Measurements from ENCODE around the gene RAI2. TPM values are rescaled to one million over a fixed set of nuclear protein-coding genes. Genes with fewer than 3 reads are reported as not detected.
"Not testable (repeated sequence)": the region's sequence is repeated elsewhere in the genome, so short reads cannot be mapped to it uniquely, and the experiment has no call there.

The RAI2 gene
- polyA plus RNA-seq, 3 donors, result 10.8 to 12.9 (median 11.1) TPM

DNA sequence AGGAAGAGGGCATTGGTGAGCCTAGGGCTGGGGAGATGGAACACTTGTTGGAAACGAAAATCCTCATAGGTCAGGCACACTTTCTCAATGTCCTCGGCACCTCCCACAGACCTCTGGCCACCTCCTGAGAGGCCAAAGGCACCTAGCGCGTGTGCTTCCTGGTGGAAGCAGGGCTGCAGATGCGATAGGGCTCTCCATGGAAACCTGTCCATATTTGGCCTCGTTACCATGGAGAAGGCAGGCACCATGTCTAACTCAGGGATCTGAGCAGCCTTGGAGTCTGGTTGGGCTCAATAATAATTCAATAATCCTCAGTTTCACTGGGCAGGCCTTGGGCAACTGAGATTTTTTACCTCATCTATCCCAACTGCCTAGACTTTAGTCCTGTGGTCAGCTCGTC, 58.3 kb downstream of the RAI2 start:
- DNase-seq (ENCODE audit: extremely low read depth in 1 of 11, low read depth in 9 of 11, low spot score in 4 of 11), result peak in 3 of 11 donors; percentile 1 to 15 (median 11)

DNA sequence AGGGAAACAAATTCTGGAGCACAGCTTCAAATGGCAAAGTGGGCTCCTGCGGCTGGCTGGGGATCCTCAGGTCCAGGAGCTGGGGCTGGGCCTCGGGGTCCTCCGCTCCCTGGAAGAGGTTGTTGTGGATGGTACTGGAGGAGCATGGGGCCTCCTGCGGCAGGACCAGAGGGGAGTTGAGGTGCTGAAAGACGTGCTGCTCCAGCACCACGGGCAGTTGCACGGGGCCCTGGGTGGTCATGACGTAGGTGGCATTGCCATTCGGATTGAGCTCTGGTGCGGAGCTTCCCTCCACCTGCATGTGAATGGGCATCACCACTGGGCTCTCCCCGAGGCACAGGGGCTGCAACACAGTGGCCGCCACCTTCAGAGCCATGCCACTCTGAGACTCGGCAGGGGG, 59.7 kb downstream of the RAI2 start:
- no peak for DNase-seq (ENCODE audit: extremely low read depth in 1 of 11, low read depth in 9 of 11, low spot score in 4 of 11)

DNA sequence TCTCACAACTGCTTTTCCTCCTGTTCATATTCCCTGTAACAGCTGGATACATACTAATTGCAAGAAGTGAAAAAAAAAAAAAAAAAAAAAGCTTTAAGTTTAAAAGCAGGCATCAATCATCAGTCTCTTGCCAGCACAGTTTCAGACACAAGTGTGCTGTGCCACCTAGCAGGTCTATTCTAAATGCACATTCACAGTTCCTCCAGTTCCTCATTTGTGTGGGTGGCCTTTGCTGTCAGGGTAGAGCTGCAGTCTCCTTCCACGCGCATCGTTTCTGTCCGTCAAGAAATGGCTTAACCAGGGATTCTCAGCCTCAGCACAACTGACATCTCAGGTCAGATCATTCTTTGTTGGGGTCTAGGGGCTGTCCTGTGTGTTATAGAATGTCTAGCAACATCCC, 62.2 kb downstream of the RAI2 start:
- no peak for DNase-seq (ENCODE audit: extremely low read depth in 1 of 11, low read depth in 9 of 11, low spot score in 4 of 11)

DNA sequence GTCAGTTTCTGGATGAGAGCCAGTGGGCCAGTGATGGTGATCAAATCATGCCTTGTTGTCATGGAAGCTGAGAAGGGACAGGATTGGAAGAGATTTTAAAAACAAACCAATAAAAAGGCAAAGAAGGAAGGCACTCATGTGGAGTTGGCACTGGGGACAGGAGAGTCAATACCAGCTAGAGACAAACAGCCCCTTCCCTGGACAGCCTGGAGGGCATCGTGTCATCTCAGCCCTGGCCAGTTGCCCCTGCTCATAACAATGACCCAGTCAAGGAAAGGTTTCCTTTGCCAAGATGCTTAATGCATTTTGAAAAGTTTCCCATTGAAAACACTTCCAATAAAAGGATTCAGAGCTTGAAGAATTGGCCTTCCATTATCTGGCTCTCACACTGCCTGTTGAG, 68.3 kb downstream of the RAI2 start:
- DNase-seq (ENCODE audit: extremely low read depth in 1 of 11, low read depth in 9 of 11, low spot score in 4 of 11), result no peak

DNA sequence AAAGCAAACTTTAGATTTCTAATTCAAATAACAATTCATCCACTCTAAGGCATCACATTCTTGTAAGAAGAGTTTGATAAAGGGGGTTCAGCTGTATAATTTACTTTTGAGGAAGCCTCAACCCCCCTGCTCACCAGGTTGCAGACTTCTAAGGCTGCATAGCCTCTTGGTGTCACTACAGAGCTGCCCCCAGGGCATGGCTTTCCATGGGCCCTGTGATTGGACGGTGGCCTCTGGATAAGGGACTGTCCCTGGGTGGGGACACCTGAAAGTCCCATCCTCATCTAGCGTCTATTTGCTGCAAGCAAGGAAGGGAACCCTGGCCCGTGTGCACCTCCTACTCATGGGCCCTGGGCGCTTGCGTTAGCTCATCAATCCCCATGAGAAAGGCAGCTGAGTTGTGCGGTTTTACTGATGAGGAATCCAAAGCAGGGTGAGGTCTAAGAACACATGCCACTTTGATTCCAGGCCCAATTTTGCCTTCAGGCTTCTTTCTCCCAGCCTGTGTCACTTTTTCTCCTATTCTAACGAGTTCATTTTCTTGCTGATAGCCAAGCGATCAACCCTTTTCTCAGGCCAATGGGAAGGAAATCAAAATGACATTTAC, 72.0 kb downstream of the RAI2 start:
- no peak for DNase-seq (ENCODE audit: extremely low read depth in 1 of 11, low read depth in 9 of 11, low spot score in 4 of 11)

DNA sequence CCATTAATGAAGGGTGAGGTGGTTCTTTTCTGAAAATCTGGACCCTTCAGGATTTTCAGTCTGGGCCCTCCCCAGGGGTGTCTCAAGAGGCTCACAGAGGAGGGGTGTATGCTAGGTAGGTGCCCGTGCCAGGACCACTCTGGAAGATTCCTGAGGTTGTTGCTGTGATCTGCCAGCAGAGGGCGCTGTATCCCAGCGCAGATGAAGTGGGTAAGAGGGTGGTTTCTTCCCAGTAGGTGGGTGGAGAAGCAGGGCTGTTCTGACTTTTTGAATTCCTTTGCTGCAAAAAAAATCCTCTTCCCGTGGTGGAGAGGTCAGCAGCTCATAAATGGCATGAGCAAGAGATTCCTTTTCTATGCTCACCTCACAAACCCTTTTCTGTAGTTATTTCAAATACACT, 72.7 kb downstream of the RAI2 start:
- DNase-seq (ENCODE audit: extremely low read depth in 1 of 11, low read depth in 9 of 11, low spot score in 4 of 11), result peak in 3 of 11 donors; percentile 8 to 17 (median 13)

DNA sequence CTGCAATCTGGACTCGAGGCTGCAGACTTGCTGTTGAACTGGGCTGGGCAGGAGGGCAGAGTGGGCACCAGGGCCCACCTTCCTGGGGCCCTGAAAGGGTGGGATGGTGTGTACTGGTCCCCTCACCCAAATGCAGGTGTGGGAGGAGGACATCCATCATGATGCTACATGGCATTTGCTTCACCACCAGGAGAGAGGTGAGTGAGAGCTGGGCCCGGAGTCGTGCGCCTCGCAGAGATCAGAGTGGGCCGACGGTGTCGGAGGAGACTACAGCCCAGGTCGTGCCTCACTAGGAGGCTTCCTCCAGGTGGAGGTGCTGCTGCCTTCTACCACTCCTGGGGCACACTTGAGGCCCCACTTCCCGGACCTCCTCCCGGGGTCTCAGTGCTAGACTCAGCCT, 73.5 kb downstream of the RAI2 start:
- DNase-seq (ENCODE audit: extremely low read depth in 1 of 11, low read depth in 9 of 11, low spot score in 4 of 11), result no peak

DNA sequence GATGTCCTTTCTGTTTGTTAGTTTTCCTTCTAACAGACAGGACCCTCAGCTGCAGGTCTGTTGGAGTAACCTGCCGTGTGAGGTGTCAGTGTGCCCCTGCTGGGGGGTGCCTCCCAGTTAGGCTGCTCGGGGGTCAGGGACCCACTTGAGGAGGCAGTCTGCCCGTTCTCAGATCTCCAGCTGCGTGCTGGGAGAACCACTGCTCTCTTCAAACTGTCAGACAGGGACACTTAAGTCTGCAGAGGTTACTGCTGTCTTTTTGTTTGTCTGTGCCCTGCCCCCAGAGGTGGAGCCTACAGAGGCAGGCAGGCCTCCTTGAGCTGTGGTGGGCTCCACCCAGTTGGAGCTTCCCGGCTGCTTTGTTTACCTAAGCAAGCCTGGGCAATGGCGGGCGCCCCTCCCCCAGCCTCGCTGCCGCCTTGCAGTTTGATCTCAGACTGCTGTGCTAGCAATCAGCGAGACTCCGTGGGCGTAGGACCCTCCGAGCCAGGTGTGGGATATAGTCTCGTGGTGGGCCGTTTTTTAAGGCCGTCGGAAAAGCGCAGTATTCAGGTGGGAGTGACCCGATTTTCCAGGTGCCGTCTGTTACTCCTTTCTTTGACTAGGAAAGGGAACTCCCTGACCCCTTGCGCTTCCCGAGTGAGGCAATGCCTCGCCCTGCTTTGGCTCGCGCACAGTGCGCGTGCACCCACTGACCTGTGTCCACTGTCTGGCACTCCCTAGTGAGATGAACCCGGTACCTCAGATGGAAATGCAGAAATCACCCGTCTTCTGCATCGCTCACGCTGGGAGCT, 74.3 kb downstream of the RAI2 start:
- not testable (repeated sequence) for DNase-seq (ENCODE audit: extremely low read depth in 1 of 11, low read depth in 9 of 11, low spot score in 4 of 11)

DNA sequence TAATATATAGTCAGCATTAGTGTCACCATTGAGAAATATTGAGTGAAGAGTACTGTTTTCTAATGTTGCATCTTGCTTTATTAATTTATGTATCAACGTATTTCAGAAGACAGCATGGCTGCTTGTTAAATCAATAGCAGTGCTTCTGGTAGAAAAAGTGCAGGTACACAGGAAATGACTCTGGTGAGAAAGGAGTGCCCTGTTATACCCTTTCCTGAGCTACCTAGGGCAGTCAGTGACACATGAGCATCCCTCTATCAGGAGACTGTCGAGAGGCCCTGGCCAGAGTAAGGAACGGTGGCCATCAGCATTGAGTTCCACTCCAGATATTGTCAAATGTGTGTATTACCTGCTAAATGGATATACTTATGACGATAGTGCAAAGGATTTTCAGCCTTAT, 81.7 kb downstream of the RAI2 start:
- no peak for DNase-seq (ENCODE audit: extremely low read depth in 1 of 11, low read depth in 9 of 11, low spot score in 4 of 11)

DNA sequence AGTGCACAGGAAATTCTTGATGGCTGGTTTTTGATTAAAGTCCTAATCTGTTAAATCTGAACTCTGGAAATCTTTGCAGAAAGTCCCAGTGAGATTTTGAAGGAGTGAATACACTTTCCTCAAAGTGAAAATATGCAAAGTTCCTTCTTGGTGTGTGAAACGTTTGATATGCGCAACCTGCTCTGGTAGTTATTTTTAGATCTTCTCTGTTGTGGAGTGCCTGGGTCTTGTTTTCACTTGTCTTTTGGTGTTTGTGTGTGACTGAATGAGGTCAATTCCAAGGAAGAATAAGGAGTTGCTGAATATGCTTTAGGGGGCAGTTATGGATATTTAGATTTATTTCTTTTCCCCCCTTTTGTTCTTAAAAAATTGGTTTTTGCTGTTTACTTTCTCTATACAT, 82.1 kb downstream of the RAI2 start:
- DNase-seq (ENCODE audit: extremely low read depth in 1 of 11, low read depth in 9 of 11, low spot score in 4 of 11), result no peak

DNA sequence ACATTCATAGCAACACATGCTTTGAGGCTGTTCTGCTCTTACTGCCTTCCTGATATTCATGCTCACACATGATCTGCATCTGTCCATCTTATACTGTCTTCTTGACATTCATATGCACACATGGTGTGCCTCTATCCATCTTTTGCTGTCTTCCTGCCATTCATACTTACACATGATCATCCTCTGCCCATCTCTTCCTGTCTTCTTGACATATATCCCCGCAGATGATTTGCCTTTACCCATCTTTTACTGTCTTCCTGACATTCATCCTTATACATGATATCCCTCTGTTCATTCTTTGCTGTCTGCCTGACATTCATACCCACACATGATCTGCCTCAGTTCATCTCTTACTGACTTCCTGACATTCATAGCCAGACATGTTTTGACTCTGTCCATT, 87.0 kb downstream of the RAI2 start:
- DNase-seq (ENCODE audit: extremely low read depth in 1 of 11, low read depth in 9 of 11, low spot score in 4 of 11), result no peak

DNA sequence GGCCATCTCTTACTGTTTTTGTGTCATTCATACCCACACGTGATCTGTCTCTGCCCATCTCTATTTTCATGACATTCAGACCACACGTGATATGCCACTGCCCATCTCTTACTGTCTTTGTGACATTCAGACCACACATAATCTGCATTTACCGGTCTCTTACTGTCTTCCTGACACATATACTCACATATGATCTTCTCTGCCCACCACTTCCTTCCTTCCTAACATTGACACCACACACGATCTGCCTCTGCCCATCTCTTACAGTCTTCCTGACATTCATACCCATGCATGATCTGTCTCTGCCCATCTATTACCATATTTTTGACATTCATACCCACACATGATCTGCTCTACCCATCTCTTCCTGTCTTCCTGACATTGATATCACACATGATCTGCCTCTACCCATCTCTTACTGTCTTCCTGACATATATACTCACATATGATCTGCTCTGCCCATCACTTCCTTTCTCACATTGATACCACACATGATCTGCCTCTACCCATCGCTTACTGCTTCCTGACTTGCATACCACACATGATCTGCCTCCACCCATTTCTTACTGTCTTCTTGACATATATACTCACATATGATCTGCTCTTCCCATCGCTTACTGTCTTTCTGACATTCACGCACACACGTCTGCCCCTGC, 87.7 kb downstream of the RAI2 start:
- no peak for DNase-seq (ENCODE audit: extremely low read depth in 1 of 11, low read depth in 9 of 11, low spot score in 4 of 11)

DNA sequence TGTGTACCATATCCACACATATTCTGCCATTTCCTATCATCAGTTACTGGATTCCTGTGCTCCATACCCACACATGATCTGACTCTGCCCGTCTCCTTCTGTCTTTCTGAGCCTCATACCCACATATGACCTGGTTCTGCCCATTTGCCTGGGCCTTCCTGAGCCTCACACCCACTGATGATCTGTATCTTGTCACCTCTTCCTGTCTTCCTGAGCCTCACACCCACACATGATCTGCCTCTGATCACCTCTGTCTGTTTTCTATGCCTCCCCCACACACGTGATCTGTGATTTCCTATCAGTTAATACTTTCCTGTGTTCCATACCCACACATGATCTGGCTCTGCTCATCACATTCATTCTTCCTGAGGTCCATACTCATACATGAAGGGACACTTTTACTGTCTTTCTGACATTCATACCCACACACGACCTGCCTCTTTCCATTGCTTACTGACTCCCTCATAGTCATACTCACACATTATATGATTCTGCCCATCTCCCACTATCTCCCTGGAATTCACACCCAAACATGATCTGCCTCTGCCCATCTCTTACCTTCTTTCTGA, 91.3 kb downstream of the RAI2 start:
- no peak for DNase-seq (ENCODE audit: extremely low read depth in 1 of 11, low read depth in 9 of 11, low spot score in 4 of 11)

DNA sequence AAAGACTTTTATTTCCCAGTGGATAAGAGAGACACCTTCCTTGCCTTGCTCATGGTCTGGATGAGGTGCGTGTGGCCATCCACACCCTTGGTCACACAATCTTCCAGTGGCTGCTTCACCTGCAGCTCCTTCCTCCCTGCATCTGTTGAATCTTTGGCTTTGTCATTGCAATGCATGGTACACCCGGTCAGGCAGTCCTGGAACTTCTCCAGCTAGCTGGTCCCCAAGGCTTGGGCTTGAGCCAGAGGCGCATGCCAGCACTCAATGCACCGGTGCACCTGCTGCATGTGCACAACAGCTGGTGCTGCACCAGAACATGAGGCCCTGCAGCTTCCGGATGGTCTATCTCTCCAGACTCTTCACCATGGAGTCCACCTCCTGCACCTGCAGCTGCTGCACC, 92.1 kb downstream of the RAI2 start:
- DNase-seq (ENCODE audit: extremely low read depth in 1 of 11, low read depth in 9 of 11, low spot score in 4 of 11), result no peak

DNA sequence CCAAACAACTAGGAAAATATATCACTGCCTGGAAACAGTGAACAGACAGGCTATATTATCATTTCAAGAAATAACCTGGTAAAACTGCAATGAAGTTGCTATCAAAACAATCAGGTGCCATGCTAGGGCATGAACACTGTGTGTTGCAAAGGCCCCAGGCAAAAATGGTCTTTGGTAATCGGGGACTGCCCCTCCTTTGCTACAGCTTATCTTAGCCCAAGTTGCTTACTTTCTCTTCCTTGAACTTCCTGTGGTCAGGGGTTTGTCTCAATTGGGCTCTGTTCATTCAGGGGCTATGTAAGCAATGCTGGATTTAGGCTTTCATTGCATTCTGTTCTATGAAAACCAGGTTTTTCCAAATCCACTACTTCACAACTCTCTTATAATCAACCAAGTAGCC, 93.4 kb downstream of the RAI2 start:
- DNase-seq (ENCODE audit: extremely low read depth in 1 of 11, low read depth in 9 of 11, low spot score in 4 of 11), result no peak

DNA sequence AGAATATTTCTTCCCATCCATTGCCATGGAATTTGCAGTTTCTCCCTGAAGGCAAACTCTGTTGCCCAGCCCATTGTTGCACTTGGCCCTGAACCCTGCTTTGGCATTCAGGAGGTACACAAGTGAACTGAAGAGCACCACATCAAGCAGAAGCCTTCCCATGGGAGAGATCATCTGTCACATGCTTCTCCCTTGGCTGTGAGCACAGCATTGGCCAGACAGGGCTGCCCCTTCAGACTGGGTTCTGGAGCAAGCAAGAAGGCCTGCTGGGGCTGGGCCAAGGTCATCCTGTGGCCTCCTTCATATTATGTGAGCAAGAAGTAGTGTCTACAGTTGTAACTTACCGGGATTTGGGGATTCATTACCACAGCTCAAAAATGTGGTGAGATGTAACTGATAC, 101.1 kb downstream of the RAI2 start:
- DNase-seq (ENCODE audit: extremely low read depth in 1 of 11, low read depth in 9 of 11, low spot score in 4 of 11), result no peak

DNA sequence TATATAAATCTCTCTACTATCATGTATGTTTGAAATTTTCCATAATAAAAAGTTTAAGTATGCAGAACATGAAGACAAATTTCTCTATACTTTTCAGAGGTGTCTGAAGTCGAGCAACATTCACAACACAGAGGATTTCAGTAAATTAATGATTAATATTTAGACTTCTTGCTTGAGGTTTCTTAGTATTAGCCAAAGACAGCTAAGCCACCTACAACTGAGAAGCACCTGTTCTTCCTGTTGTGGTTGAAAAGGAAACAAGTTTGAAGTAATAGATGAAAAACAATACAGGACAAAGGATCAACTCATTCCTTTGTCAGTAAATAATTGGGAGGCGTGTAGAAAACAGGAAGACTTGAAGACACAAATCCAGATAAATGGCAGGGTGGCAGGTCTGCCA, 102.7 kb downstream of the RAI2 start:
- DNase-seq (ENCODE audit: extremely low read depth in 1 of 11, low read depth in 9 of 11, low spot score in 4 of 11), result no peak

DNA sequence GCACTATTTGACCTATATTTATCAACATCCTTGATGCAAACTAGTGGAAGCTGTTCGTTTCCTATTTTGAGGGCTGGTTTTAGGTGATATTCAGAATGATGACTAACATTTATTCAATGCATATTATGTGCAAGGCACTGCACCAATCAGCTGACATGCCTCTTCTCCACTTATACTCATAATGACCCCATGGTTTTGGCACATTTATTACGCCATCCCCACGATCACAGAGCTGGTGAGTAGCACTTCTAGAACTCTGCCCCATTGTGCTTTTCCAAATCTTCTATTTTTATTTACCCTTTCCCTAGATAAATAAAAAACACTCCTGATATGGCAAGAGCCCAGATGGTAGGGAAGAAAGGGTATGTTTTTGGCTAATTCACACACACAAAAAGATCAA, 110.7 kb downstream of the RAI2 start:
- no peak for DNase-seq (ENCODE audit: extremely low read depth in 1 of 11, low read depth in 9 of 11, low spot score in 4 of 11)
